ENCODE measurements around the gene FBN2.

DNA sequence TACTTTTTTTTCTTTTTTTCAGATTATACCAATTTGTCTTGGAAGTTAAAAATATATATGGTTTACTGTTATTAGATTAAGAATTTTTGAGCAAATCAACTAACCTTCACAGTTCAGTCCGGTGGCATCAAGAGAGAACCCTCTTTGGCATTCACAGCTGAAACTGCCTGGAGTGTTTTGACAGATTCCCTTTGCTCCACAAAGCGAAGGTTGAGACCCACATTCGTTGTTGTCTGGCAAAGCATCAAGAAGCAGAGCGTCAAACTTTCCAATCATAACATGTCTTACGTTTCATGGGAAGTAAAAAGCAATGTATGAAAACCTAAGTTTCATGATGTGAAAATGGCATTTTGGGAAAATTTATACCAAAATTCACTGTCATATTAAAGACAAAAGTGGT is 264.3 kb downstream of the FBN2 start:
- TF ChIP-seq, protein P1, sequence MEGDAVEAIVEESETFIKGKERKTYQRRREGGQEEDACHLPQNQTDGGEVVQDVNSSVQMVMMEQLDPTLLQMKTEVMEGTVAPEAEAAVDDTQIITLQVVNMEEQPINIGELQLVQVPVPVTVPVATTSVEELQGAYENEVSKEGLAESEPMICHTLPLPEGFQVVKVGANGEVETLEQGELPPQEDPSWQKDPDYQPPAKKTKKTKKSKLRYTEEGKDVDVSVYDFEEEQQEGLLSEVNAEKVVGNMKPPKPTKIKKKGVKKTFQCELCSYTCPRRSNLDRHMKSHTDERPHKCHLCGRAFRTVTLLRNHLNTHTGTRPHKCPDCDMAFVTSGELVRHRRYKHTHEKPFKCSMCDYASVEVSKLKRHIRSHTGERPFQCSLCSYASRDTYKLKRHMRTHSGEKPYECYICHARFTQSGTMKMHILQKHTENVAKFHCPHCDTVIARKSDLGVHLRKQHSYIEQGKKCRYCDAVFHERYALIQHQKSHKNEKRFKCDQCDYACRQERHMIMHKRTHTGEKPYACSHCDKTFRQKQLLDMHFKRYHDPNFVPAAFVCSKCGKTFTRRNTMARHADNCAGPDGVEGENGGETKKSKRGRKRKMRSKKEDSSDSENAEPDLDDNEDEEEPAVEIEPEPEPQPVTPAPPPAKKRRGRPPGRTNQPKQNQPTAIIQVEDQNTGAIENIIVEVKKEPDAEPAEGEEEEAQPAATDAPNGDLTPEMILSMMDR (IDR thresholded peaks at IDR 0.05) = no peak
- TF ChIP-seq POLR2A (IDR thresholded peaks at IDR 0.05) = no peak
